Posterior vena cava (tissue), 2 donors: ENCODE measurements around the gene LIMK1. TPM values are rescaled to one million over a fixed set of nuclear protein-coding genes. Genes with fewer than 3 reads are reported as not detected.

ENCODE experiments used
- DNase-seq: peaks from one replicate; pipeline ENCODE4 v3.0.0-alpha.2; 2020; ENCODE audit warnings: low spot score
- intact Hi-C, 2 donors: fragments of 100-400 bp; cut with DNase I; formaldehyde crosslinking; loops; one replicate each; pipeline versions ENCODE4 v1.14.1 to v1.14.2; 2022 to 2023
- total RNA-seq, 2 donors: library from RNA; stranded (reverse); fragmentation: NEBNext Ultra II Directional; extraction: Animal tissue kit (Norgen Biotek cat#: 25700); gene quantifications; one replicate each; pipeline ENCODE4 v1.2.1, GENCODE V29; 2021
- donor health status: DM: yes; HTN: yes; CAD: no.
- donor health status: DM: yes; HTN: yes; CAD: no.

Gene LIMK1
- total RNA-seq, 2 donors from 2014 or later: 19.4 to 22.3 TPM

DNA sequence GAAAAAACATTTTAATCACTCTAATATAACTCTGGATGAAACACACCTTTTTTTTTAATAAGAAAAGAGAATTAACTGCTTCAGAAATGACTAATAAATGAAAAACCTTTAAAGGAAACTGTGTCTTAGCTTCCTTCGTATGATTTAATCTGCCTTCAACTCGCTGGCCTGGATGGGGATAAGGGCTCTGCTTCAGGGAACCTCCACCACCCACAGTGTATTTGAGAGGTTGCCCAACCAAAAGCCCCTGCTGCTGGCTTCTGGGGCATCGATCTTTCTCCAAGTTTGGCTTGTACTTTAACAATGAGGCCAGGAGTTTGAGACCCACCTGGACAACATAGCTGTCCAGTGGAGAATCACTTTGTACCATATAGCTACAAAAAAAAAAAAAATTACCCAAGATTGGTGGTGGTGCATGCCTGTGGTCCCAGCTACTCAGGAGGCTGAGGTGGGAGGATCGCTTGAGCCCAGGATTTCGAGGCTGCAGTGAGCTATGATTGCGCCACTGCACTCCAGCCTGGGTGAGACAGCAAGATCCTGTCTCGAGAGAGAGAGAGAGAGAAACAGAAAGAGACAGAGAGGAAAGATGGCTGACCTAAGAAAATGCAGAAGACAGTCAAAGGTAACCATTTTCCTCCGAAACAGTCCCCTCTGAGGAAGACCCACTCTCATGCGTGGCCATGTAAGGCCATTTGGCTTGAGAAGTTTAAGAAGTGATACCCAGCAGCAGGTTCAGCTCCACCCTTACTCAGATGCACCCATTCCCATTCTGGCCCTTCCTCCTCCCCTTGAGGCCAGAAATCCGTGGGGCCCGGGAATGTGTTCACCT, 13.6 kb upstream of the LIMK1 start:
- DNase-seq: peak; percentile 67
- intact Hi-C loops: loop anchor here in 1 of 2 donors (10.0 kb wide), 1 partner anchor 325 kb away; no protein-coding TSS in a partner anchor

GRCh38 chr7:74070619-74070921, 13.0 kb upstream of the LIMK1 start:
- peak; percentile 82 for DNase-seq
- intact Hi-C loops: no loop called here

GRCh38 chr7:74071121-74071520, 12.5 kb upstream of the LIMK1 start:
- no peak for DNase-seq
- intact Hi-C loops: no loop called here

DNA sequence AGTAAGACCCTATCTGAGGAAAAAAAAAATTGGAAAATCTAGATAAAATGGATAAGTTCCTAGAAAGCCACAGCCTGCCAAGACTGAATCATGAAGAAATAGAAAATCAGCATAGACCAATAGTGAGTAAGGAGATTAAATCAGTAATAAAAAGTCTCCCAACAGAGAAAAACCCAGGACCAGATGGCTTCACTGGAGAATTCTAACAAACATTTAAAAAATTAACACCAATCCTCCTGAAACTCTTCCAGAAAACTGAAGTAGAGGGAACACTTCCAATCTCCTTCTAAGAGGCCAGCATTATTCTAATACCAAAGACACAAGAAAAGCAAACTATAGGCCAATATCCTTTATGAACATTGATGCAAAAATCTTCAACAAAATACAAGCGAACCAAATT, 8.8 kb upstream of the LIMK1 start:
- intact Hi-C loops: no loop called here

GRCh38 chr7:74078461-74078860, 5.1 kb upstream of the LIMK1 start:
- intact Hi-C loops: no loop called here
- no peak for DNase-seq

More for the DNA sequence above, 8.8 kb upstream of the LIMK1 start:
- DNase-seq: no peak

GRCh38 chr7:74082770-74083116, 861 bp upstream of the LIMK1 start:
- intact Hi-C loops: loop anchor here (1.0 to 10.0 kb wide), 2 partner anchors 12 to 92 kb away; partner anchors contain the start of gene EIF4H (in 1 of the 2)
- DNase-seq: no peak

DNA sequence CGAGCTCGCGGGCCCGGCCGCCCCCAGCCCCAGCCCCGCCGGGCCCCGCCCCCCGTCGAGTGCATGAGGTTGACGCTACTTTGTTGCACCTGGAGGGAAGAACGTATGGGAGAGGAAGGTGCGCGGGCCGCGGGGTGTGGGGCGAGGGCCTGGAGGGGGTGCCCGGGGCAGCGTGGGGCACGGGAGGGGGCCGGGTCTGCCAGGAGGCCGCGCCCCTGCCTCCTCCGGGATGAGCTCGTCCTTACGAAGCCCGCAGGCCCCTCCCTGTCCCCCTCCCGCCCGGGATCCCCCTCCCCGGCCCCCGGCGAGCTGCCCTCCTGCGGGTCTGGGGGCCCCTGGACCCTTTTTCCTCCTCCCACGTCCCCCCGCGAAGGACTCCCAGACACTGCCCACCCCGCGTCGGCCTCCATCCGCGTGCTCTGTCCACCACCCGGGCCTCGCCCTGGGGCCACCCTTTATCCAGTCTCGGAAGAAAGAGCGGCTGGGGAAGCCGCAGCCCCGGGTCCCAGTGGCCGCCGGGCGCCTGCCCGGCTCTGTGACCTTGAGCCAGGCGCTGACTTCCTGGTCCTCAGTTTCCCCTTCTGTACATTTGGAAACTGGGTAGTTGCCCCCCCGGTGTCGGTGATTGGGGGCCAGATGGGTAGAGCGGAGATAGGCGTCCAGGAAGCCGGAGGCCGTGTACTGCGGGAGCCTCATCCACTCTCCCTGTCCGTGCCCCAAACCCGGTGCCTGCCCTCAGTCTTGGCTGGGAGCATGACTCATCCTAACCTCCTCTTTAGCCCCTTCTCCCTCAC, 521 bp downstream of the LIMK1 start:
- intact Hi-C loops: loop anchor here (1.0 to 10.0 kb wide), 2 partner anchors 10 to 91 kb away; partner anchors contain the start of gene EIF4H (in 1 of the 2)
- DNase-seq: peak; percentile 84

GRCh38 chr7:74084722-74085578, 1.3 kb downstream of the LIMK1 start:
- intact Hi-C loops: loop anchor here in 1 of 2 donors (10.0 kb wide), 1 partner anchor 90 kb away; the partner anchor contains the start of gene EIF4H
- no peak for DNase-seq

GRCh38 chr7:74087791-74088453, 4.3 kb downstream of the LIMK1 start:
- intact Hi-C loops: loop anchor here in 1 of 2 donors (10.0 kb wide), 1 partner anchor 87 kb away; the partner anchor contains the start of gene EIF4H
- DNase-seq: no peak

GRCh38 chr7:74092321-74092963, 8.8 kb downstream of the LIMK1 start:
- no peak for DNase-seq
- intact Hi-C loops: no loop called here

DNA sequence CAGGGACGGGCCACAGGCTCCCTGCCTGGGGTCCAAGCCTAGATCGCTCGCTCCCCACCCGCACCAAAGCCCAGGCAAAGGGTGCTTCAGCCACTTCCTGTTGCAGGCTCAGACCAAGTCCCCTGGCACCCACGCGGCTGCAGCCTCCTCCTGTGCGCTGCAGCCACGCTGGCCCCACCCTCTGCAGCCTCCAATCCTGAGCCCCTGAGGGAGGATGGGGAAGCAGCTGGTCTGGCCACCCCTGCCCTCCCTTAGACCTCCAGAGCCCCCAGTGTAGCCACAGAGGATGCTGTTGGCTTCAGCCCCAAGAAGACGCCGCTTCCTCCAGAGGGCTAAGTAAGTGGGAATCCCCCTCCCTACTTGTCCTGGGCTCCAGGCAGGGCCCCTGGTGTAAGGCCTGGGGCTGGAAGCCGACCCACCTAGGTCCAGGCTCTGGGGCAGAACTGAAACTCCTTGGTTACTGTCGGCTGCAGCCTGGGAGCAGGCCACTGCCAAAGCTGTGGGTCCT, 9.4 kb downstream of the LIMK1 start:
- DNase-seq: peak; percentile 88
- intact Hi-C loops: no loop called here

DNA sequence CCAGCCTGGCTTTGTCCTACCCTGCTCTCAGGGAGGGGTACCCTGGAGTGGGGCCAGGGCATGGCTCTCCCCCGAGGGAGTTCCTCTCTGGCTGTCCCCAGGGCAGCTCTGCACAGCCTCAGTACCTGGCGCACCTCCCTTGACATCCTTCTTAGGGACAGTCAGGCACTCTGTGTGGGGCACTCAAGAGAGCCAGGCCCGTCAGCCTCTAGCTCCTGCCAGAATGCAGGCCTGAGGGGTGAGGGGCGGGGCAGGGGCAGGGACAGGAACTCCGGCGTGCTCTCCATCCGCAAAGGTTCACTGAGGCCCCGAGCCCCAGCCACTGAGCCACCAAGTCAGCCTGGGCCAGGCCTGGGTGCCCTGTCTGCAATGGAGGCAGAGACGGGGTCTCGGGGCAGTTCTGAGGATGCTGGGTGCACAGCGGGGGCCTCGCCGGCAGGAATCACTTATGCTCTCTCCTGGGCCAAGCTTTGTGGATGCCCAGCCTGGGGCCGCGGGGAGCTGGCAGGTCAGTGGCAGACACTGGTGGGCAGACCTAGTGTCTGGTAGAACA, 10.1 kb downstream of the LIMK1 start:
- intact Hi-C loops: loop anchor here in 1 of 2 donors (1.0 kb wide), 1 partner anchor 10 kb away; the partner anchor contains the start of gene LIMK1
- no peak for DNase-seq

- DNase-seq: peak; percentile 95
- intact Hi-C loops: loop anchor here in 1 of 2 donors (1.0 kb wide), 1 partner anchor 11 kb away; the partner anchor contains the start of gene LIMK1
Measured at GRCh38 chr7:74094224-74095101, 10.9 kb downstream of the LIMK1 start.

DNA sequence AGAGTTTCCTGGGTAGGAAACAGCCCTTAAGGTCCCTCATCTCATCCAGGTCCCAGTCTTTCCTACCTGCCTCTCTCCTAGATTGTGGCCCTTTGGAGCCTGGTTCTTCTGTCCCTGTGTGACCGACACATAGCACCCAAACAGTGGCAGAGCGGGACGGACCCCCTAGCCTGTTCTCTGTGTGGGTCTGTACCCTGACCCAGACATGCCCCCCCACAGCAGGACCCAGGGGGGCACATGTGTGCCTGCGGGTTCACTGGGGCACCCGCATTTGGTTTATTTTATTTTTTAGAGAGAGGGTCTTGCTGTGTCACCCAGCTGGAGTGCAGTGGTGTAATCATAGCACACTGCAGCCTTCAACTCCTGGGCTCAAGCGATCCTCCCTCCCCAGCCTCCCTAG, 11.5 kb downstream of the LIMK1 start:
- intact Hi-C loops: no loop called here
- DNase-seq: no peak

DNA sequence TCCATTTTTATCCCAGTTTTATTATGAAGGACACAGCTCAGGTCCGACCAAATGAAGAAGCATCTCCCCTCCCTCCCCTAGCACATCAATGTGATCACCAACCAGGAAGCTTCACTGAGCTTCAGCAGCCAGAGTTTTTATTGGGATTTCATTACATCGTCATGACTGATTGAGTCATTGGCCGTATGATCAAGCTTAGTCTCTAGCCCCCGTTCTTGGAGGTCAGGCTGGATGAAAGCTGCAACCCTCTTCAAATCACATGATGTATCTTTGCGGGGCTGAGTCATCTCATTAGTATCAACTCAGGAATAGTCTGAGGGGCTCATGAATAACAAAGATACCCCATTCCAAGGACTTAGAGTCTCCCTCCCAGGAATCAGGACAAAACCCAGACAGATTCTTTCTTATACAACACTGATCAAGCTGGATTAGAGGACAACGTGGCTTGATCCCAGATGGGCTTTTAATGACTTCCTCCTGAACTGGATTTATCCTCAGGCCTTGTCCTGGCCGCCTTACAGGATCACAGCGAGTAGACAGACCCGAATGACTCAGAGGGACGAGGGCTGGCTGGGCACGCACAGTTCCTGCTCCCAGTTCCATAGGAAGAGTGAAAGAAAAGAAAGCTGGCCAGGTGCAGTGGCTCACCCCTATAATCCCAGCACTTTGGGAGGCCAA, 14.5 kb downstream of the LIMK1 start:
- intact Hi-C loops: no loop called here
- peak; percentile 91 for DNase-seq

GRCh38 chr7:74099031-74099430, 15.4 kb downstream of the LIMK1 start:
- no peak for DNase-seq
- intact Hi-C loops: no loop called here
